CD8-positive, alpha-beta memory T cell (primary cell): ENCODE measurements around the gene RAB5B. TPM values are rescaled to one million over a fixed set of nuclear protein-coding genes. Genes with fewer than 3 reads are reported as not detected.

Source experiments
- CTCF ChIA-PET: fragments of 350-600 bp; sonication (Branson Sonifier 250); formaldehyde crosslinking; loops from one replicate; lab custom pipeline; 2021; ENCODE audit warnings: antibody characterized with exemption; lab: Charles Lee
- POLR2A ChIA-PET: fragments of 350-600 bp; sonication (Branson Sonifier 250); formaldehyde crosslinking; loops from one replicate; lab custom pipeline; 2021; ENCODE audit warnings: antibody characterized with exemption; lab: Charles Lee
- DNase-seq, 5 donors: peaks; one replicate each; pipeline versions ENCODE4 v3.0.0 to v3.0.0-alpha.2; 2020 to 2022; ENCODE audit warnings: mixed read lengths in 1 of 5
- H3K27ac ChIP-seq: one replicate; pipeline ENCODE4 v1.7.0; 2013; ENCODE audit warnings: low read depth, mild to moderate bottlenecking, low read length, moderate library complexity
- H3K27me3 ChIP-seq: 2 replicates; pipeline ENCODE4 v1.7.0; 2013; ENCODE audit warnings: low read length, mild to moderate bottlenecking; ENCODE audit not compliant: insufficient read depth, poor library complexity, severe bottlenecking
- H3K36me3 ChIP-seq: 2 replicates; pipeline ENCODE4 v1.7.0; 2013; ENCODE audit warnings: mild to moderate bottlenecking, low read length, moderate library complexity; ENCODE audit not compliant: insufficient read depth
- H3K4me1 ChIP-seq: 2 replicates; pipeline ENCODE4 v1.7.0; 2013; ENCODE audit warnings: mild to moderate bottlenecking, low read length, moderate library complexity; ENCODE audit not compliant: insufficient read depth
- H3K4me3 ChIP-seq: 2 replicates; pipeline ENCODE4 v1.7.0; 2013; ENCODE audit warnings: mild to moderate bottlenecking, low read length
- H3K9me3 ChIP-seq: 2 replicates; pipeline ENCODE4 v1.7.0; 2013; ENCODE audit warnings: mild to moderate bottlenecking, low read length
- H3K27ac Mint-ChIP-seq, 8 donors: one replicate each; pipeline ENCODE4 v1.8.0; 2020 to 2021; ENCODE audit warnings: mixed read lengths in 8 of 8, mild to moderate bottlenecking in 6 of 8, inconsistent platforms in 3 of 8, moderate library complexity in 3 of 8
- H3K27me3 Mint-ChIP-seq, 2 donors: one replicate each; pipeline ENCODE4 v1.8.0; 2020 to 2021; ENCODE audit warnings: mixed read lengths in 2 of 2, mild to moderate bottlenecking in 1 of 2, moderate library complexity in 1 of 2
- H3K36me3 Mint-ChIP-seq, 3 donors: one replicate each; pipeline ENCODE4 v1.8.0; 2020 to 2021; ENCODE audit warnings: mixed read lengths in 3 of 3, inconsistent platforms in 1 of 3, mild to moderate bottlenecking in 1 of 3
- H3K4me1 Mint-ChIP-seq, 3 donors: one replicate each; pipeline ENCODE4 v1.8.0; 2020 to 2021; ENCODE audit warnings: mixed read lengths in 3 of 3, inconsistent platforms in 1 of 3, mild to moderate bottlenecking in 1 of 3
- H3K4me3 Mint-ChIP-seq, 7 donors: one replicate each; pipeline ENCODE4 v1.8.0; 2020 to 2021; ENCODE audit warnings: mixed read lengths in 7 of 7, mild to moderate bottlenecking in 6 of 7, moderate library complexity in 4 of 7, inconsistent platforms in 2 of 7
- H3K9me3 Mint-ChIP-seq, 5 donors: one replicate each; pipeline ENCODE4 v1.8.0; 2020 to 2022; ENCODE audit warnings: mixed read lengths in 5 of 5, mild to moderate bottlenecking in 3 of 5, moderate library complexity in 2 of 5, inconsistent platforms in 1 of 5
- polyA plus RNA-seq: library from polyadenylated mRNA; unstranded; fragments of 300-500 nt; fragmentation: Illumina TruSeq; gene quantifications from one replicate; pipeline ENCODE4 v1.2.3, GENCODE V29; 2021
- total RNA-seq, 2 experiments: library from RNA; stranded (reverse); gene quantifications; one replicate each; pipeline ENCODE4 v1.2.3, GENCODE V29; 2021

Gene RAB5B
- total and polyA plus RNA-seq, 3 experiments from 2014 or later: 36.6 to 68.5 (median 38.3) TPM

GRCh38 chr12:55965240-55965639, 8.6 kb upstream of the RAB5B start:
- peaks cover 0 to 7% (median 0%) of the 10 kb centered on the region in 3 donors for H3K36me3 Mint-ChIP-seq
- H3K4me1 ChIP-seq: peaks cover 21% of the 10 kb centered on the region
- H3K9me3 ChIP-seq: no peaks in the 10 kb centered on the region
- ChIA-PET POLR2A (interaction anchor here (0.9 kb wide), 1 partner anchor 211 kb away, joined by 5 read pairs; no protein-coding TSS in a partner anchor), CTCF (no interaction called here)
- H3K27ac ChIP-seq: no peak overlapping the region
- no peaks in the 10 kb centered on the region for H3K9me3 Mint-ChIP-seq
- peaks cover 26 to 32% (median 29%) of the 10 kb centered on the region in 3 donors for H3K4me1 Mint-ChIP-seq
- H3K36me3 ChIP-seq: no peaks in the 10 kb centered on the region
- H3K4me3 ChIP-seq: no peak overlapping the region
- no peaks in the 10 kb centered on the region for H3K27me3 Mint-ChIP-seq
- no peaks in the 10 kb centered on the region for H3K27me3 ChIP-seq
- DNase-seq: no peak
- H3K27ac Mint-ChIP-seq: peak overlapping the region in 3 of 8 donors; percentile 66 to 90 (median 87)
- H3K4me3 Mint-ChIP-seq: peak overlapping the region in 6 of 7 donors; percentile 47 to 90 (median 88)

GRCh38 chr12:55965941-55966407, 7.9 kb upstream of the RAB5B start, which contains the start of gene PMEL:
Gene PMEL, minus strand, starts transcription at chr12:55966042. Its CDS starts 31 bp downstream, at chr12:55966011.
- Histone ChIP-seq H3K4me1 (peaks cover 21% of the 10 kb centered on the region), H3K27me3 (no peaks in the 10 kb centered on the region), H3K27ac (peak within 1 kb of the TSS; percentile 71), H3K9me3 (no peaks in the 10 kb centered on the region), H3K4me3 (peak within 1 kb of the TSS; percentile 82), H3K36me3 (no peaks in the 10 kb centered on the region)
- Mint-ChIP-seq H3K36me3 (peaks cover 0 to 10% (median 0%) of the 10 kb centered on the region in 3 donors), H3K4me1 (peaks cover 26 to 32% (median 29%) of the 10 kb centered on the region in 3 donors), H3K27ac (peak within 1 kb of the TSS; percentile 57 to 97 (median 86)), H3K27me3 (no peaks in the 10 kb centered on the region), H3K9me3 (no peaks in the 10 kb centered on the region), H3K4me3 (peak within 1 kb of the TSS; percentile 87 to 96 (median 90))
- ChIA-PET POLR2A (interaction anchor here (0.9 kb wide), 1 partner anchor 211 kb away, joined by 5 read pairs; no protein-coding TSS in a partner anchor), CTCF (no interaction called here)
- DNase-seq: no peak

- Mint-ChIP-seq H3K36me3 (peaks cover 0 to 11% (median 0%) of the 10 kb centered on the region in 3 donors), H3K4me3 (peak within 1 kb of the TSS; percentile 87 to 96 (median 90)), H3K9me3 (no peaks in the 10 kb centered on the region), H3K27ac (peak within 1 kb of the TSS; percentile 57 to 97 (median 88)), H3K27me3 (no peaks in the 10 kb centered on the region), H3K4me1 (peaks cover 26 to 32% (median 29%) of the 10 kb centered on the region in 3 donors)
- H3K27me3 ChIP-seq: no peaks in the 10 kb centered on the region
- peaks cover 21% of the 10 kb centered on the region for H3K4me1 ChIP-seq
- no peaks in the 10 kb centered on the region for H3K9me3 ChIP-seq
- ChIA-PET POLR2A (interaction anchor here (0.6 kb wide), 1 partner anchor 39 kb away, joined by 5 read pairs; no protein-coding TSS in a partner anchor), CTCF (no interaction called here)
- peak; percentile 83 to 92 (median 88) for DNase-seq
- peak within 1 kb of the TSS; percentile 82 for H3K4me3 ChIP-seq
- H3K36me3 ChIP-seq: no peaks in the 10 kb centered on the region
- H3K27ac ChIP-seq: peak within 1 kb of the TSS; percentile 71
These were observed 7.2 kb upstream of the RAB5B start, which contains the start of gene CDK2 for GRCh38 chr12:55966408-55967281. Gene CDK2, plus strand, starts transcription at chr12:55966830. Its CDS starts 179 bp downstream, at chr12:55967009.

- ChIA-PET POLR2A (interaction anchor here (1.5 kb wide), 1 partner anchor 13 kb away, joined by 4 read pairs; no protein-coding TSS in a partner anchor), CTCF (interaction anchor here (1.3 to 1.8 kb wide), 3 partner anchors 8 to 26 kb away, joined by 3 to 5 read pairs (median 3); no protein-coding TSS in a partner anchor)
- no peak for DNase-seq
- H3K27me3 Mint-ChIP-seq: no peaks in the 10 kb centered on the region
- H3K9me3 Mint-ChIP-seq: no peaks in the 10 kb centered on the region
- Histone ChIP-seq H3K9me3 (no peaks in the 10 kb centered on the region), H3K4me1 (peaks cover 31% of the 10 kb centered on the region), H3K4me3 (no peak overlapping the region), H3K27ac (no peak overlapping the region), H3K36me3 (no peaks in the 10 kb centered on the region), H3K27me3 (no peaks in the 10 kb centered on the region)
- H3K27ac Mint-ChIP-seq: no peak overlapping the region
- H3K4me3 Mint-ChIP-seq: peak overlapping the region in 1 of 7 donors; percentile 41
- peaks cover 0 to 11% (median 0%) of the 10 kb centered on the region in 3 donors for H3K36me3 Mint-ChIP-seq
- H3K4me1 Mint-ChIP-seq: peaks cover 26 to 32% (median 29%) of the 10 kb centered on the region in 3 donors
These were observed 4.5 kb upstream of the RAB5B start for GRCh38 chr12:55969356-55969755.

GRCh38 chr12:55970775-55971174, 3.1 kb upstream of the RAB5B start:
- DNase-seq: no peak
- POLR2A ChIA-PET: interaction anchor here (0.7 kb wide), 1 partner anchor 250 kb away, joined by 10 read pairs; no protein-coding TSS in a partner anchor
- no peaks in the 10 kb centered on the region for H3K9me3 Mint-ChIP-seq
- CTCF ChIA-PET: interaction anchor here (0.9 to 1.6 kb wide), 2 partner anchors 12 to 115 kb away, joined by 3 to 5 read pairs; no protein-coding TSS in a partner anchor
- Histone ChIP-seq H3K4me1 (peaks cover 39% of the 10 kb centered on the region), H3K9me3 (no peaks in the 10 kb centered on the region), H3K4me3 (no peak overlapping the region), H3K27ac (no peak overlapping the region), H3K27me3 (no peaks in the 10 kb centered on the region), H3K36me3 (no peaks in the 10 kb centered on the region)
- peak overlapping the region in 1 of 8 donors; percentile 11 for H3K27ac Mint-ChIP-seq
- peaks cover 0 to 12% (median 0%) of the 10 kb centered on the region in 3 donors for H3K36me3 Mint-ChIP-seq
- peak overlapping the region in 1 of 7 donors; percentile 34 for H3K4me3 Mint-ChIP-seq
- H3K27me3 Mint-ChIP-seq: no peaks in the 10 kb centered on the region
- peaks cover 25 to 26% (median 26%) of the 10 kb centered on the region in 3 donors for H3K4me1 Mint-ChIP-seq

GRCh38 chr12:55972042-55972441, 1.8 kb upstream of the RAB5B start:
- Histone ChIP-seq H3K27ac (peak overlapping the region; percentile 83), H3K4me3 (no peak overlapping the region), H3K36me3 (no peaks in the 10 kb centered on the region), H3K4me1 (peaks cover 37% of the 10 kb centered on the region), H3K27me3 (no peaks in the 10 kb centered on the region), H3K9me3 (no peaks in the 10 kb centered on the region)
- H3K27me3 Mint-ChIP-seq: no peaks in the 10 kb centered on the region
- ChIA-PET POLR2A (no interaction called here), CTCF (no interaction called here)
- H3K4me1 Mint-ChIP-seq: peaks cover 18 to 24% (median 24%) of the 10 kb centered on the region in 3 donors
- no peaks in the 10 kb centered on the region for H3K9me3 Mint-ChIP-seq
- peaks cover 0 to 11% (median 3%) of the 10 kb centered on the region in 3 donors for H3K36me3 Mint-ChIP-seq
- H3K27ac Mint-ChIP-seq: peak overlapping the region in 5 of 8 donors; percentile 34 to 66 (median 58)
- H3K4me3 Mint-ChIP-seq: peak overlapping the region in 3 of 7 donors; percentile 28 to 74 (median 35)
- DNase-seq: no peak

- peak overlapping the region in 3 of 7 donors; percentile 28 to 74 (median 35) for H3K4me3 Mint-ChIP-seq
- H3K36me3 Mint-ChIP-seq: peaks cover 0 to 14% (median 3%) of the 10 kb centered on the region in 3 donors
- Histone ChIP-seq H3K27ac (peak overlapping the region; percentile 83), H3K4me1 (peaks cover 35% of the 10 kb centered on the region), H3K36me3 (peaks cover 1% of the 10 kb centered on the region), H3K27me3 (no peaks in the 10 kb centered on the region), H3K4me3 (peak overlapping the region; percentile 76), H3K9me3 (no peaks in the 10 kb centered on the region)
- CTCF ChIA-PET: no interaction called here
- peaks cover 18 to 24% (median 24%) of the 10 kb centered on the region in 3 donors for H3K4me1 Mint-ChIP-seq
- peak overlapping the region in 5 of 8 donors; percentile 34 to 66 (median 58) for H3K27ac Mint-ChIP-seq
- H3K9me3 Mint-ChIP-seq: no peaks in the 10 kb centered on the region
- no peak for DNase-seq
- no peaks in the 10 kb centered on the region for H3K27me3 Mint-ChIP-seq
- POLR2A ChIA-PET: interaction anchor here (0.7 kb wide), 1 partner anchor 294 kb away, joined by 3 read pairs; no protein-coding TSS in a partner anchor
These were observed 1.4 kb upstream of the RAB5B start for GRCh38 chr12:55972456-55972855.
